H1 (cell line): Measurements from ENCODE around the gene TNRC6B. TPM values are rescaled to one million over a fixed set of nuclear protein-coding genes. Genes with fewer than 3 reads are reported as not detected.

ENCODE experiments used
- CTCF ChIA-PET: fragments of 300-600 bp; sonication (Branson Sonifier 250); formaldehyde crosslinking; loops from one replicate; lab custom pipeline; 2021; ENCODE audit not compliant: partially characterized antibody; lab: Charles Lee
- POLR2A ChIA-PET: fragments of 300-600 bp; sonication (Branson Sonifier 250); formaldehyde crosslinking; loops from one replicate; lab custom pipeline; 2021; ENCODE audit warnings: inconsistent platforms; ENCODE audit not compliant: partially characterized antibody; lab: Charles Lee
- DNase-seq, 2 experiments: peaks; one replicate each; pipeline versions ENCODE4 v3.0.0 to v3.0.0-alpha.2; 2010 to 2022; ENCODE audit warnings: low spot score in 2 of 2, low read depth in 1 of 2, mixed read lengths in 1 of 2
- FAIRE-seq: peaks from 2 replicates; lab custom pipeline; 2011; peaks lifted over from hg19 to GRCh38; lab: Jason Lieb, UNC
- H2AFZ ChIP-seq: 2 replicates; pipeline ENCODE4 v1.8.1; 2012; ENCODE audit warnings: low read length, inconsistent platforms
- H2AK5ac ChIP-seq: 2 replicates; pipeline ENCODE4 v1.6.1; 2013; ENCODE audit warnings: low read depth, low read length
- H2BK120ac ChIP-seq: replicated peaks from 2 replicates; pipeline ENCODE3; 2013; ENCODE audit warnings: low read depth, low read length, inconsistent platforms
- H2BK12ac ChIP-seq: 2 replicates; pipeline ENCODE4 v1.6.1; 2013; ENCODE audit warnings: low read depth, low read length
- H2BK15ac ChIP-seq: 2 replicates; pipeline ENCODE4 v1.6.1; 2013; ENCODE audit warnings: low read length
- H2BK20ac ChIP-seq: 2 replicates; pipeline ENCODE4 v1.6.1; 2013; ENCODE audit warnings: low read length
- H2BK5ac ChIP-seq: 2 replicates; pipeline ENCODE4 v1.6.1; 2013; ENCODE audit warnings: low read depth, low read length
- H3K14ac ChIP-seq: 2 replicates; pipeline ENCODE4 v1.6.1; 2013; ENCODE audit warnings: inconsistent platforms; ENCODE audit not compliant: insufficient read length
- H3K18ac ChIP-seq: 2 replicates; pipeline ENCODE4 v1.6.1; 2013; ENCODE audit warnings: low read length; ENCODE audit errors: extremely low read depth
- H3K23ac ChIP-seq: 2 replicates; pipeline ENCODE4 v1.6.1; 2013; ENCODE audit warnings: inconsistent platforms; ENCODE audit not compliant: insufficient read length
- H3K23me2 ChIP-seq: 2 replicates; pipeline ENCODE4 v1.6.1; 2013; ENCODE audit warnings: low read depth, low read length
- H3K27ac ChIP-seq: 2 replicates; pipeline ENCODE4 v1.6.1; 2011; ENCODE audit warnings: low read depth, low read length, inconsistent platforms
- H3K27me3 ChIP-seq, 4 experiments: replicated peaks in 1 of 4; 1 replicate in 1 of 4; 2 replicates in 3 of 4; pipeline versions ENCODE4 v1.6.1 to v1.8.1; 2011 to 2013; ENCODE audit warnings: low read length in 3 of 4, mild to moderate bottlenecking in 3 of 4, inconsistent platforms in 2 of 4, mixed read lengths in 2 of 4, moderate library complexity in 1 of 4; ENCODE audit not compliant: control insufficient read depth in 3 of 4, insufficient read depth in 3 of 4; ENCODE audit errors: extremely low read depth in 1 of 4
- H3K36me3 ChIP-seq, 4 experiments: 2 replicates each; pipeline versions ENCODE4 v1.6.1 to v1.8.1; 2011 to 2013; ENCODE audit warnings: mild to moderate bottlenecking in 4 of 4, low read length in 3 of 4, moderate library complexity in 2 of 4, control low read depth in 1 of 4, inconsistent platforms in 1 of 4; ENCODE audit not compliant: insufficient read depth in 4 of 4, control insufficient read depth in 2 of 4
- H3K4ac ChIP-seq: replicated peaks from 2 replicates; pipeline ENCODE3; 2013; ENCODE audit warnings: low read length, low read depth, mixed read lengths, inconsistent platforms; ENCODE audit not compliant: insufficient read length
- H3K4me1 ChIP-seq, 4 experiments: replicated peaks in 1 of 4; 1 replicate in 1 of 4; 2 replicates in 3 of 4; pipeline versions ENCODE4 v1.6.1 to v1.8.1; 2011 to 2013; ENCODE audit warnings: low read length in 3 of 4, inconsistent platforms in 2 of 4, mixed read lengths in 1 of 4; ENCODE audit not compliant: insufficient read depth in 4 of 4, control insufficient read depth in 3 of 4
- H3K4me2 ChIP-seq, 2 experiments: 2 replicates each; pipeline versions ENCODE4 v1.6.1 to v1.8.1; 2011 to 2013; ENCODE audit warnings: low read depth in 2 of 2, low read length in 2 of 2, control low read depth in 1 of 2, inconsistent platforms in 1 of 2, mild to moderate bottlenecking in 1 of 2; ENCODE audit not compliant: insufficient read depth in 1 of 2
- H3K4me3 ChIP-seq, 4 experiments: fragments of 200-600, 300-600 bp in 1 of 4; sonication (generic), shearing (Covaris generic), sonication (Bioruptor Twin) in 1 of 4; 2 replicates each; pipeline versions ENCODE4 v1.5.1 to v1.8.1; 2011 to 2016; ENCODE audit warnings: low read length in 4 of 4, low read depth in 3 of 4, control low read depth in 2 of 4, inconsistent platforms in 2 of 4, mild to moderate bottlenecking in 2 of 4, mixed read lengths in 1 of 4, moderate library complexity in 1 of 4; ENCODE audit not compliant: insufficient read depth in 2 of 4; ENCODE audit errors: extremely low read depth in 1 of 4
- H3K56ac ChIP-seq: replicated peaks from 2 replicates; pipeline ENCODE3; 2013; ENCODE audit warnings: low read depth, mild to moderate bottlenecking, mixed read lengths, low read length, inconsistent platforms; ENCODE audit not compliant: insufficient read length
- H3K79me1 ChIP-seq: 2 replicates; pipeline ENCODE4 v1.6.1; 2013; ENCODE audit warnings: low read depth, low read length, control low read depth
- H3K79me2 ChIP-seq, 2 experiments: 2 replicates each; pipeline versions ENCODE4 v1.6.1 to v1.8.1; 2012 to 2013; ENCODE audit warnings: low read length in 2 of 2, mild to moderate bottlenecking in 2 of 2, inconsistent platforms in 1 of 2; ENCODE audit not compliant: insufficient read depth in 2 of 2, control insufficient read depth in 1 of 2
- H3K9ac ChIP-seq, 4 experiments: replicated peaks in 1 of 4; 1 replicate in 1 of 4; 2 replicates in 3 of 4; pipeline versions ENCODE4 v1.6.1 to v1.8.1; 2011 to 2013; ENCODE audit warnings: low read depth in 3 of 4, low read length in 3 of 4, control low read depth in 2 of 4, mild to moderate bottlenecking in 2 of 4, moderate library complexity in 2 of 4, inconsistent platforms in 1 of 4; ENCODE audit errors: extremely low read depth in 1 of 4
- H3K9me3 ChIP-seq, 2 experiments: 2 replicates each; pipeline versions ENCODE4 v1.6.1 to v1.8.1; 2012 to 2013; ENCODE audit warnings: mild to moderate bottlenecking in 2 of 2, moderate library complexity in 2 of 2, control low read depth in 1 of 2, inconsistent platforms in 1 of 2, low read depth in 1 of 2, low read length in 1 of 2, mixed read lengths in 1 of 2; ENCODE audit not compliant: insufficient read depth in 2 of 2
- H4K20me1 ChIP-seq, 2 experiments: replicated peaks in 1 of 2; 2 replicates each; pipeline versions ENCODE3 to v1.8.1; 2011 to 2013; ENCODE audit warnings: inconsistent platforms in 2 of 2, low read length in 2 of 2, mild to moderate bottlenecking in 1 of 2; ENCODE audit not compliant: insufficient read depth in 2 of 2, control insufficient read depth in 1 of 2
- H4K5ac ChIP-seq: 2 replicates; pipeline ENCODE4 v1.6.1; 2013; ENCODE audit warnings: low read length, low read depth, mixed read lengths, inconsistent platforms; ENCODE audit not compliant: insufficient read length
- H4K8ac ChIP-seq: 2 replicates; pipeline ENCODE4 v1.8.0; 2013; ENCODE audit warnings: mild to moderate bottlenecking, moderate library complexity, low read length, inconsistent platforms; ENCODE audit not compliant: insufficient read depth; ENCODE audit errors: extremely low read depth
- H4K91ac ChIP-seq: replicated peaks from 2 replicates; pipeline ENCODE3; 2013; ENCODE audit warnings: low read length, mixed read lengths, inconsistent platforms; ENCODE audit not compliant: insufficient read length
- ATF3 ChIP-seq: IDR thresholded peaks from 2 replicates; pipeline ENCODE4 v1.6.1; 2011; ENCODE audit warnings: low read depth, mild to moderate bottlenecking, low read length; ENCODE audit not compliant: insufficient read depth
- CREB1 ChIP-seq: IDR thresholded peaks from 2 replicates; pipeline ENCODE4 v1.6.1; 2012; ENCODE audit warnings: inconsistent platforms
- EGR1 ChIP-seq: IDR thresholded peaks from 2 replicates; pipeline ENCODE4 v1.6.1; 2011; ENCODE audit warnings: low read depth, low read length, borderline replicate concordance
- EP300 ChIP-seq, 2 experiments: IDR thresholded peaks; 1 replicate in 1 of 2; 2 replicates in 1 of 2; pipeline ENCODE4 v1.6.1; 2011 to 2012; ENCODE audit warnings: low read depth in 2 of 2, low read length in 2 of 2, mild to moderate bottlenecking in 2 of 2, borderline replicate concordance in 1 of 2, inconsistent platforms in 1 of 2, moderate library complexity in 1 of 2
- EZH2 ChIP-seq: fragments of 200-600 bp; sonication (generic); IDR thresholded peaks from 2 replicates; pipeline ENCODE4 v1.7.1; 2012; ENCODE audit warnings: low read depth, mild to moderate bottlenecking, moderate library complexity, low read length, inconsistent platforms; ENCODE audit not compliant: severe bottlenecking
- GABPA ChIP-seq: IDR thresholded peaks from 2 replicates; pipeline ENCODE4 v1.6.1; 2011; ENCODE audit warnings: mild to moderate bottlenecking, low read length, moderate library complexity, borderline replicate concordance; ENCODE audit not compliant: insufficient read depth
- GTF2F1 ChIP-seq: IDR thresholded peaks from 2 replicates; pipeline ENCODE4 v1.6.1; 2012; ENCODE audit warnings: low read depth, low read length, improper control_type of control experiment, borderline replicate concordance
- HDAC6 ChIP-seq: IDR thresholded peaks from one replicate; pipeline ENCODE4 v1.7.1; 2012; ENCODE audit warnings: low read depth, mild to moderate bottlenecking, inconsistent platforms, low read length, moderate library complexity
- MAFK ChIP-seq: IDR thresholded peaks from 2 replicates; pipeline ENCODE4 v1.6.1; 2012; ENCODE audit warnings: low read depth, mild to moderate bottlenecking, improper control_type of control experiment, low read length
- NANOG ChIP-seq: IDR thresholded peaks from 2 replicates; pipeline ENCODE4 v1.6.1; 2011; ENCODE audit warnings: low read length, low read depth, mild to moderate bottlenecking, inconsistent platforms; ENCODE audit not compliant: insufficient read depth, poor library complexity, severe bottlenecking
- PHF8 ChIP-seq: fragments of 200-600 bp; sonication (generic); conservative IDR thresholded peaks from 2 replicates; pipeline ENCODE4 v1.7.1; 2012; ENCODE audit warnings: low read depth, mild to moderate bottlenecking, inconsistent platforms, low read length, moderate library complexity
- SRF ChIP-seq: IDR thresholded peaks from 2 replicates; pipeline ENCODE4 v1.6.1; 2011; ENCODE audit warnings: mild to moderate bottlenecking, low read depth, low read length, moderate library complexity
- WGBS, 2 experiments: shearing (Covaris generic) in 1 of 2; methylation state at CpG; one replicate each; pipeline versions ENCODE4 v1.1.6 to v1.1.7; 2013 to 2015; ENCODE audit warnings: low lambda C conversion rate in 2 of 2, mixed read lengths in 2 of 2, inconsistent platforms in 1 of 2, low coverage in 1 of 2, missing lambda C conversion rate in 1 of 2; ENCODE audit not compliant: insufficient replicate concordance in 2 of 2, insufficient coverage in 1 of 2, insufficient read length in 1 of 2; ENCODE audit errors: extremely low coverage in 1 of 2, missing lambda C conversion rate in 1 of 2; 5-methylcytosine and 5-hydroxymethylcytosine counted together
- polyA plus RNA-seq, 7 experiments: library from polyadenylated mRNA; depleted of rRNA in 3 of 7; stranded (reverse) in 5 of 7; unstranded in 2 of 7; fragments of >200 nt in 5 of 7; fragments of 200-250 nt in 2 of 7; gene quantifications; 1 replicate in 5 of 7; 2 replicates in 1 of 7; 4 replicates in 1 of 7; pipeline versions ENCODE4 v1.2.1 to v1.2.3, GENCODE V29; 2011 to 2013; ENCODE audit warnings: missing spikeins in 2 of 7, mixed read lengths in 2 of 7
- total RNA-seq: library from RNA; stranded (reverse); fragmentation: NEBNext Ultra II Directional; extraction: Animal tissue kit (Norgen Biotek cat#: 25700); gene quantifications from 2 replicates; pipeline ENCODE4 v1.2.1, GENCODE V29; 2021

TNRC6B gene
- total and polyA plus RNA-seq, 2 of the 8 experiments (the other 6 are each of a cell fraction or from before 2014, with no cell fraction given) = 12.5 to 48.9 TPM

GRCh38 chr22:40235308-40235707 lies 57.6 kb downstream of the TNRC6B start:
- H2BK12ac ChIP-seq = no peak overlapping the region
- no peak overlapping the region for H2BK15ac ChIP-seq
- CTCF ChIA-PET = no interaction called here
- no peak overlapping the region for H4K8ac ChIP-seq
- no peak overlapping the region for H3K4me3 ChIP-seq
- FAIRE-seq = no peak
- no peak overlapping the region for H2BK20ac ChIP-seq
- 67% methylated on average over 5 of the region's 5 CpGs; no CpG with 5 or more reads in 1 of the 2 experiments for WGBS, 2 experiments
- H3K79me2 ChIP-seq = peaks cover 23 to 97% of the 10 kb centered on the region in 2 experiments
- peaks cover 23 to 37% of the 10 kb centered on the region in 2 experiments for H4K20me1 ChIP-seq
- H3K18ac ChIP-seq = no peak overlapping the region
- no peak overlapping the region for H3K4me2 ChIP-seq
- H3K27ac ChIP-seq = no peak overlapping the region
- no peak overlapping the region for H3K56ac ChIP-seq
- H2AFZ ChIP-seq = no peak overlapping the region
- H2BK120ac ChIP-seq = no peak overlapping the region
- no peak overlapping the region for H3K14ac ChIP-seq
- no peak for TF ChIP-seq HDAC6
- TF ChIP-seq EZH2 = no peak
- no peak for TF ChIP-seq GTF2F1
- no peak for TF ChIP-seq ATF3
- no peak for TF ChIP-seq NANOG
- TF ChIP-seq EGR1 = no peak
- TF ChIP-seq PHF8 = no peak
- TF ChIP-seq CREB1 = no peak
- TF ChIP-seq SRF = no peak
- no peak for TF ChIP-seq GABPA
- no peak for TF ChIP-seq MAFK
- no peak for TF ChIP-seq EP300 (IDR thresholded peaks at IDR 0.05; ENCODE audit: borderline replicate concordance in 1 of 2, low read depth in 2 of 2, low read length in 2 of 2)
- TF ChIP-seq, all 59 proteins: peak for 0
- Histone ChIP-seq H3K4me1 (peaks cover 8 to 13% (median 12%) of the 10 kb centered on the region in 4 experiments), H3K23me2 (no peaks in the 10 kb centered on the region), H3K4ac (no peak overlapping the region), H3K27me3 (no peaks in the 10 kb centered on the region), H3K9me3 (no peaks in the 10 kb centered on the region), H4K91ac (no peak overlapping the region), H4K5ac (no peak overlapping the region), H3K36me3 (peaks cover 0 to 8% (median 0%) of the 10 kb centered on the region in 4 experiments; a peak in 1 of 8 replicates), H2BK5ac (no peak overlapping the region), H3K79me1 (peaks cover 21% of the 10 kb centered on the region), H2AK5ac (no peak overlapping the region), H3K23ac (no peak overlapping the region), H3K9ac (no peak overlapping the region)
- POLR2A ChIA-PET = interaction anchor here (0.6 to 1.4 kb wide), 2 partner anchors 42 to 51 kb away, joined by 3 read pairs; no protein-coding TSS in a partner anchor
- DNase-seq = no peak
